HEK293 (cell line): ENCODE data around the gene OAT.

Experiments
- GLIS1 ChIP-seq: fragments of 450-650 bp; formaldehyde crosslinking; IDR thresholded peaks from 2 replicates; pipeline ENCODE4 v1.5.1; 2016; ENCODE audit warnings: missing biosample characterization, missing genetic modification characterization
- KLF1 ChIP-seq: fragments of 450-650 bp; formaldehyde crosslinking; IDR thresholded peaks from 2 replicates; pipeline ENCODE4 v1.5.1; 2016; ENCODE audit warnings: missing biosample characterization, missing genetic modification characterization
- MEIS1 ChIP-seq: sonication (generic); formaldehyde crosslinking; IDR thresholded peaks from 2 replicates; pipeline ENCODE4 v1.8.1; 2022; ENCODE audit warnings: missing genetic modification reagents, mild to moderate bottlenecking, borderline replicate concordance
- ZNF133 ChIP-seq: fragments of 450-650 bp; formaldehyde crosslinking; IDR thresholded peaks from 2 replicates; pipeline ENCODE4 v1.5.1; 2016; ENCODE audit warnings: missing biosample characterization, missing genetic modification characterization
- ZNF146 ChIP-seq: fragments of 450-650 bp; formaldehyde crosslinking; IDR thresholded peaks from 2 replicates; pipeline ENCODE4 v1.5.1; 2016; ENCODE audit warnings: missing biosample characterization, missing genetic modification characterization
- ZNF19 ChIP-seq: fragments of 450-650 bp; formaldehyde crosslinking; IDR thresholded peaks from 2 replicates; pipeline ENCODE4; 2016; ENCODE audit warnings: missing biosample characterization, missing genetic modification characterization, low read depth
- ZNF23 ChIP-seq: fragments of 450-650 bp; formaldehyde crosslinking; IDR thresholded peaks from 2 replicates; pipeline ENCODE4 v1.5.1; 2016; ENCODE audit warnings: missing biosample characterization, missing genetic modification characterization, borderline replicate concordance
- ZNF324 ChIP-seq: fragments of 450-650 bp; formaldehyde crosslinking; IDR thresholded peaks from 2 replicates; pipeline ENCODE4 v1.5.1; 2016; ENCODE audit warnings: missing biosample characterization, missing genetic modification characterization
- ZNF335 ChIP-seq: fragments of 450-650 bp; formaldehyde crosslinking; conservative IDR thresholded peaks from 2 replicates; pipeline ENCODE4 v1.5.1; 2016; ENCODE audit warnings: missing biosample characterization, missing genetic modification characterization
- ZNF404 ChIP-seq: fragments of 450-650 bp; formaldehyde crosslinking; IDR thresholded peaks from 2 replicates; pipeline ENCODE4 v1.5.1; 2017; ENCODE audit warnings: missing biosample characterization, missing genetic modification characterization
- ZNF596 ChIP-seq: fragments of 450-650 bp; IDR thresholded peaks from 2 replicates; pipeline ENCODE4 v1.5.0; 2018; ENCODE audit warnings: missing biosample characterization, mild to moderate bottlenecking, missing genetic modification characterization, moderate library complexity
- ZNF624 ChIP-seq: fragments of 450-650 bp; formaldehyde crosslinking; IDR thresholded peaks from 2 replicates; pipeline ENCODE4 v1.5.1; 2017; ENCODE audit warnings: missing biosample characterization, missing genetic modification characterization
- ZNF658 ChIP-seq: fragments of 450-650 bp; formaldehyde crosslinking; IDR thresholded peaks from 2 replicates; pipeline ENCODE4; 2016; ENCODE audit warnings: missing biosample characterization, missing genetic modification characterization
- ZNF660 ChIP-seq: fragments of 450-650 bp; IDR thresholded peaks from 2 replicates; pipeline ENCODE4 v1.5.1; 2018; ENCODE audit warnings: missing biosample characterization, mild to moderate bottlenecking, missing genetic modification characterization
- ZNF664 ChIP-seq: fragments of 450-650 bp; formaldehyde crosslinking; IDR thresholded peaks from 2 replicates; pipeline ENCODE4 v1.5.1; 2016; ENCODE audit warnings: missing biosample characterization, missing genetic modification characterization
- ZNF701 ChIP-seq: fragments of 450-650 bp; formaldehyde crosslinking; IDR thresholded peaks from 2 replicates; pipeline ENCODE4 v1.5.1; 2016; ENCODE audit warnings: missing biosample characterization, missing genetic modification characterization
- ZNF785 ChIP-seq: fragments of 450-650 bp; formaldehyde crosslinking; IDR thresholded peaks from 2 replicates; pipeline ENCODE4 v1.5.1; 2016; ENCODE audit warnings: missing biosample characterization, missing genetic modification characterization
- ZNF830 ChIP-seq: fragments of 450-650 bp; IDR thresholded peaks from 2 replicates; pipeline ENCODE4 v1.5.0; 2018; ENCODE audit warnings: missing biosample characterization, missing genetic modification characterization, low read depth, mild to moderate bottlenecking, moderate library complexity
- TF ChIP-seq, protein P1 (sequence below): fragments of 450-650 bp; formaldehyde crosslinking; IDR thresholded peaks from 2 replicates; pipeline ENCODE4 v1.5.1; 2016; ENCODE audit warnings: missing biosample characterization, missing genetic modification characterization
- TF ChIP-seq, protein P2 (sequence below): fragments of 450-650 bp; formaldehyde crosslinking; IDR thresholded peaks from 2 replicates; pipeline ENCODE4 v1.5.1; 2016; ENCODE audit warnings: missing biosample characterization, missing genetic modification characterization
- TF ChIP-seq, protein P3 (sequence below): fragments of 450-650 bp; formaldehyde crosslinking; IDR thresholded peaks from 2 replicates; pipeline ENCODE4 v1.5.1; 2017; ENCODE audit warnings: missing biosample characterization, mild to moderate bottlenecking, missing genetic modification characterization, moderate library complexity
- TF ChIP-seq, protein P4 (sequence below): fragments of 450-650 bp; formaldehyde crosslinking; IDR thresholded peaks from 2 replicates; pipeline ENCODE4 v1.5.1; 2016; ENCODE audit warnings: missing biosample characterization, missing genetic modification characterization
- TF ChIP-seq, protein P5 (sequence below): fragments of 450-650 bp; formaldehyde crosslinking; IDR thresholded peaks from 2 replicates; pipeline ENCODE4 v1.5.1; 2016; ENCODE audit warnings: missing biosample characterization, missing genetic modification characterization
- TF ChIP-seq, protein P6 (sequence below): fragments of 450-650 bp; formaldehyde crosslinking; IDR thresholded peaks from 2 replicates; pipeline ENCODE4 v1.5.1; 2016; ENCODE audit warnings: missing biosample characterization, missing genetic modification characterization
- TF ChIP-seq, protein P7 (sequence below): fragments of 450-650 bp; formaldehyde crosslinking; IDR thresholded peaks from 2 replicates; pipeline ENCODE4 v1.5.1; 2017; ENCODE audit warnings: missing biosample characterization, missing genetic modification characterization
- TF ChIP-seq, protein P8 (sequence below): fragments of 450-650 bp; formaldehyde crosslinking; IDR thresholded peaks from 2 replicates; pipeline ENCODE4 v1.5.1; 2016; ENCODE audit warnings: missing biosample characterization, missing genetic modification characterization

The OAT gene

DNA sequence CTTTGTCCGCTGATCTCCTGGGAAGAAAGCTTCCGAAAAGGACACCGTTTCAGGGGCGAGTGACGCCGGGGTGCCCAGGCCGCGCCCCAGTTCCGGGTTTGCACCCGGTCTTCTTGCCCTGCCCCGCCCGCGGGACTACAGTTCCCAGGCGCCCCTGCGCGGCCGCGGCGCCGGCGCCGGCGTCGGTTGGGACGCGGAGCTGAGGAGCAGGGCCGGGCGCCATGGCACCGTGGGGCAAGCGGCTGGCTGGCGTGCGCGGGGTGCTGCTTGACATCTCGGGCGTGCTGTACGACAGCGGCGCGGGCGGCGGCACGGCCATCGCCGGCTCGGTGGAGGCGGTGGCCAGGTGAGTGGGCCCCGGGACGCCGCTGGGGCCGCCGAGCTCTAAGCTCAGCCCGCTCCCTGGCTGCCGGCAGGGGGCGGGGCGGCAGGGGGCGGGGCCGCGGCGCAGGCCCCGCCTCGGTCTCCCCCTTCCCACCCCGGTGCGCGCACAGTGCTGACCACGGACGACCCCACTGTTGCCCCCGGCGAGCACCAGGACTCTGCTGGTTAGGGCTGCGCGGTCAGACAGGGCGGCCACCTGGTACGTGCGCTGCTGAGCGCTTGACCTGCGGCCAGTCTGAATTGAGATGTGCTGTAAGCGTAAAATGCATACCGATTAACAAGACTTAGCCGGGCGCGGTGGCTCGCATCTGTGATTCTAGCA lies 43.1 kb upstream of the OAT start, which contains the start of gene LHPP (continued):
- TF ChIP-seq, protein P1, sequence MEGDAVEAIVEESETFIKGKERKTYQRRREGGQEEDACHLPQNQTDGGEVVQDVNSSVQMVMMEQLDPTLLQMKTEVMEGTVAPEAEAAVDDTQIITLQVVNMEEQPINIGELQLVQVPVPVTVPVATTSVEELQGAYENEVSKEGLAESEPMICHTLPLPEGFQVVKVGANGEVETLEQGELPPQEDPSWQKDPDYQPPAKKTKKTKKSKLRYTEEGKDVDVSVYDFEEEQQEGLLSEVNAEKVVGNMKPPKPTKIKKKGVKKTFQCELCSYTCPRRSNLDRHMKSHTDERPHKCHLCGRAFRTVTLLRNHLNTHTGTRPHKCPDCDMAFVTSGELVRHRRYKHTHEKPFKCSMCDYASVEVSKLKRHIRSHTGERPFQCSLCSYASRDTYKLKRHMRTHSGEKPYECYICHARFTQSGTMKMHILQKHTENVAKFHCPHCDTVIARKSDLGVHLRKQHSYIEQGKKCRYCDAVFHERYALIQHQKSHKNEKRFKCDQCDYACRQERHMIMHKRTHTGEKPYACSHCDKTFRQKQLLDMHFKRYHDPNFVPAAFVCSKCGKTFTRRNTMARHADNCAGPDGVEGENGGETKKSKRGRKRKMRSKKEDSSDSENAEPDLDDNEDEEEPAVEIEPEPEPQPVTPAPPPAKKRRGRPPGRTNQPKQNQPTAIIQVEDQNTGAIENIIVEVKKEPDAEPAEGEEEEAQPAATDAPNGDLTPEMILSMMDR, result no peak
- TF ChIP-seq ZNF785 (tag by site-specific recombination) (no peak), GLIS1 (tag by site-specific recombination) (no peak), ZNF830 (tag by site-specific recombination) (no peak), ZNF324 (no peak), ZNF660 (no peak; the same call in 1 of the 2 replicates), ZNF596 (peak; percentile 67; the same call in 1 of the 2 replicates), ZNF658 (tag by site-specific recombination) (no peak), ZNF133 (tag by site-specific recombination) (no peak), ZNF146 (tag by site-specific recombination) (no peak), ZNF335 (tag by site-specific recombination) (peak; percentile 92; the same call in 1 of the 2 replicates), KLF1 (tag by site-specific recombination) (no peak), ZNF19 (tag by site-specific recombination) (no peak), ZNF664 (tag by site-specific recombination) (no peak), ZNF404 (tag by site-specific recombination) (no peak), MEIS1 (CRISPR knock-in tag) (no peak), ZNF23 (tag by site-specific recombination) (no peak), ZNF701 (no peak), ZNF624 (tag by site-specific recombination) (no peak)
- TF ChIP-seq, protein P2, sequence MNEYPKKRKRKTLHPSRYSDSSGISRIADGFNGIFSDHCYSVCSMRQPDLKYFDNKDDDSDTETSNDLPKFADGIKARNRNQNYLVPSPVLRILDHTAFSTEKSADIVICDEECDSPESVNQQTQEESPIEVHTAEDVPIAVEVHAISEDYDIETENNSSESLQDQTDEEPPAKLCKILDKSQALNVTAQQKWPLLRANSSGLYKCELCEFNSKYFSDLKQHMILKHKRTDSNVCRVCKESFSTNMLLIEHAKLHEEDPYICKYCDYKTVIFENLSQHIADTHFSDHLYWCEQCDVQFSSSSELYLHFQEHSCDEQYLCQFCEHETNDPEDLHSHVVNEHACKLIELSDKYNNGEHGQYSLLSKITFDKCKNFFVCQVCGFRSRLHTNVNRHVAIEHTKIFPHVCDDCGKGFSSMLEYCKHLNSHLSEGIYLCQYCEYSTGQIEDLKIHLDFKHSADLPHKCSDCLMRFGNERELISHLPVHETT (tag by site-specific recombination), result no peak
- TF ChIP-seq, protein P3, sequence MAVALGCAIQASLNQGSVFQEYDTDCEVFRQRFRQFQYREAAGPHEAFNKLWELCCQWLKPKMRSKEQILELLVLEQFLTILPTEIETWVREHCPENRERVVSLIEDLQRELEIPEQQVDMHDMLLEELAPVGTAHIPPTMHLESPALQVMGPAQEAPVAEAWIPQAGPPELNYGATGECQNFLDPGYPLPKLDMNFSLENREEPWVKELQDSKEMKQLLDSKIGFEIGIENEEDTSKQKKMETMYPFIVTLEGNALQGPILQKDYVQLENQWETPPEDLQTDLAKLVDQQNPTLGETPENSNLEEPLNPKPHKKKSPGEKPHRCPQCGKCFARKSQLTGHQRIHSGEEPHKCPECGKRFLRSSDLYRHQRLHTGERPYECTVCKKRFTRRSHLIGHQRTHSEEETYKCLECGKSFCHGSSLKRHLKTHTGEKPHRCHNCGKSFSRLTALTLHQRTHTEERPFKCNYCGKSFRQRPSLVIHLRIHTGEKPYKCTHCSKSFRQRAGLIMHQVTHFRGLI (tag by site-specific recombination), result no peak
- TF ChIP-seq, protein P4, sequence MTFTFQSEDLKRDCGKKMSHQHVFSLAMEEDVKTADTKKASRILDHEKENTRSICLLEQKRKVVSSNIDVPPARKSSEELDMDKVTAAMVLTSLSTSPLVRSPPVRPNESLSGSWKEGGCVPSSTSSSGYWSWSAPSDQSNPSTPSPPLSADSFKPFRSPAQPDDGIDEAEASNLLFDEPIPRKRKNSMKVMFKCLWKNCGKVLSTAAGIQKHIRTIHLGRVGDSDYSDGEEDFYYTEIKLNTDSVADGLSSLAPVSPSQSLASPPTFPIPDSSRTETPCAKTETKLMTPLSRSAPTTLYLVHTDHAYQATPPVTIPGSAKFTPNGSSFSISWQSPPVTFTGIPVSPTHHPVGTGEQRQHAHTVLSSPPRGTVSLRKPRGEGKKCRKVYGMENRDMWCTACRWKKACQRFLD, result no peak
- TF ChIP-seq, protein P5, sequence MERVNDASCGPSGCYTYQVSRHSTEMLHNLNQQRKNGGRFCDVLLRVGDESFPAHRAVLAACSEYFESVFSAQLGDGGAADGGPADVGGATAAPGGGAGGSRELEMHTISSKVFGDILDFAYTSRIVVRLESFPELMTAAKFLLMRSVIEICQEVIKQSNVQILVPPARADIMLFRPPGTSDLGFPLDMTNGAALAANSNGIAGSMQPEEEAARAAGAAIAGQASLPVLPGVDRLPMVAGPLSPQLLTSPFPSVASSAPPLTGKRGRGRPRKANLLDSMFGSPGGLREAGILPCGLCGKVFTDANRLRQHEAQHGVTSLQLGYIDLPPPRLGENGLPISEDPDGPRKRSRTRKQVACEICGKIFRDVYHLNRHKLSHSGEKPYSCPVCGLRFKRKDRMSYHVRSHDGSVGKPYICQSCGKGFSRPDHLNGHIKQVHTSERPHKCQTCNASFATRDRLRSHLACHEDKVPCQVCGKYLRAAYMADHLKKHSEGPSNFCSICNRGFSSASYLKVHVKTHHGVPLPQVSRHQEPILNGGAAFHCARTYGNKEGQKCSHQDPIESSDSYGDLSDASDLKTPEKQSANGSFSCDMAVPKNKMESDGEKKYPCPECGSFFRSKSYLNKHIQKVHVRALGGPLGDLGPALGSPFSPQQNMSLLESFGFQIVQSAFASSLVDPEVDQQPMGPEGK (tag by site-specific recombination), result 0 out of 2 replicates have a peak, but pooled peaks have one; percentile 10
- TF ChIP-seq, protein P6, sequence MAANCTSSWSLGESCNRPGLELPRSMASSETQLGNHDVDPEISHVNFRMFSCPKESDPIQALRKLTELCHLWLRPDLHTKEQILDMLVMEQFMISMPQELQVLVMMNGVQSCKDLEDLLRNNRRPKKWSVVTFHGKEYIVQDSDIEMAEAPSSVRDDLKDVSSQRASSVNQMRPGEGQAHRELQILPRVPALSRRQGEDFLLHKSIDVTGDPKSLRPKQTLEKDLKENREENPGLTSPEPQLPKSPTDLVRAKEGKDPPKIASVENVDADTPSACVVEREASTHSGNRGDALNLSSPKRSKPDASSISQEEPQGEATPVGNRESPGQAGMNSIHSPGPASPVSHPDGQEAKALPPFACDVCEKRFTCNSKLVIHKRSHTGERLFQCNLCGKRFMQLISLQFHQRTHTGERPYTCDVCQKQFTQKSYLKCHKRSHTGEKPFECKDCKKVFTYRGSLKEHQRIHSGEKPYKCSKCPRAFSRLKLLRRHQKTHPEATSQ (tag by site-specific recombination), result no peak
- TF ChIP-seq, protein P7, sequence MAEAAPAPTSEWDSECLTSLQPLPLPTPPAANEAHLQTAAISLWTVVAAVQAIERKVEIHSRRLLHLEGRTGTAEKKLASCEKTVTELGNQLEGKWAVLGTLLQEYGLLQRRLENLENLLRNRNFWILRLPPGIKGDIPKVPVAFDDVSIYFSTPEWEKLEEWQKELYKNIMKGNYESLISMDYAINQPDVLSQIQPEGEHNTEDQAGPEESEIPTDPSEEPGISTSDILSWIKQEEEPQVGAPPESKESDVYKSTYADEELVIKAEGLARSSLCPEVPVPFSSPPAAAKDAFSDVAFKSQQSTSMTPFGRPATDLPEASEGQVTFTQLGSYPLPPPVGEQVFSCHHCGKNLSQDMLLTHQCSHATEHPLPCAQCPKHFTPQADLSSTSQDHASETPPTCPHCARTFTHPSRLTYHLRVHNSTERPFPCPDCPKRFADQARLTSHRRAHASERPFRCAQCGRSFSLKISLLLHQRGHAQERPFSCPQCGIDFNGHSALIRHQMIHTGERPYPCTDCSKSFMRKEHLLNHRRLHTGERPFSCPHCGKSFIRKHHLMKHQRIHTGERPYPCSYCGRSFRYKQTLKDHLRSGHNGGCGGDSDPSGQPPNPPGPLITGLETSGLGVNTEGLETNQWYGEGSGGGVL (tag by site-specific recombination), result no peak
- TF ChIP-seq, protein P8, sequence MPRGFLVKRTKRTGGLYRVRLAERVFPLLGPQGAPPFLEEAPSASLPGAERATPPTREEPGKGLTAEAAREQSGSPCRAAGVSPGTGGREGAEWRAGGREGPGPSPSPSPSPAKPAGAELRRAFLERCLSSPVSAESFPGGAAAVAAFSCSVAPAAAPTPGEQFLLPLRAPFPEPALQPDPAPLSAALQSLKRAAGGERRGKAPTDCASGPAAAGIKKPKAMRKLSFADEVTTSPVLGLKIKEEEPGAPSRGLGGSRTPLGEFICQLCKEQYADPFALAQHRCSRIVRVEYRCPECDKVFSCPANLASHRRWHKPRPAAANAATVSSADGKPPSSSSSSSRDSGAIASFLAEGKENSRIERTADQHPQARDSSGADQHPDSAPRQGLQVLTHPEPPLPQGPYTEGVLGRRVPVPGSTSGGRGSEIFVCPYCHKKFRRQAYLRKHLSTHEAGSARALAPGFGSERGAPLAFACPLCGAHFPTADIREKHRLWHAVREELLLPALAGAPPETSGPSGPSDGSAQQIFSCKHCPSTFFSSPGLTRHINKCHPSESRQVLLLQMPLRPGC (tag by site-specific recombination), result no peak
